GM13976 (cell line): Measurements from ENCODE around the gene HECTD1.
"Not testable (repeated sequence)": the region's sequence is repeated elsewhere in the genome, so short reads cannot be mapped to it uniquely, and the experiment has no call there.

Source experiments
- DNase-seq: peaks from one replicate; pipeline ENCODE4 v3.0.0; 2012; ENCODE audit warnings: low spot score
- CTCF ChIP-seq: IDR thresholded peaks from 2 replicates; pipeline ENCODE4 v1.5.1; 2012; ENCODE audit warnings: borderline replicate concordance, mild to moderate bottlenecking; ENCODE audit not compliant: insufficient read depth; ENCODE audit errors: extremely low read depth, missing control alignments, control extremely low read depth
- in situ Hi-C: fragments of 300-500 bp; cut with MboI; formaldehyde crosslinking; loops from one replicate; pipeline ENCODE4 v1.12.0; 2022; ENCODE audit warnings: low sequenced_read_pairs, mixed read lengths, inconsistent platforms; ENCODE audit not compliant: unreplicated experiment

The HECTD1 gene

GRCh38 chr14:31207755-31208545, at the start of gene HECTD1:
TSS of gene HECTD1 (minus strand) at chr14:31207793. CDS start at chr14:31205936, 1,857 bp downstream.
- peak; percentile 89 for TF ChIP-seq CTCF
- in situ Hi-C loops, result no loop called here
- DNase-seq, result peak; percentile 93

GRCh38 chr14:31257244-31257553, 49.6 kb upstream of the HECTD1 start:
- DNase-seq, result no peak
- in situ Hi-C loops, result no loop called here
- TF ChIP-seq CTCF, result no peak

- no peak for DNase-seq
- no peak for TF ChIP-seq CTCF
- in situ Hi-C loops, result no loop called here
Observed at GRCh38 chr14:31256534-31257243, 49.1 kb upstream of the HECTD1 start.

GRCh38 chr14:31255918-31256317, 48.3 kb upstream of the HECTD1 start:
- DNase-seq, in situ Hi-C loops: not testable (repeated sequence)

GRCh38 chr14:31255286-31255685, 47.7 kb upstream of the HECTD1 start:
- no peak for DNase-seq
- in situ Hi-C loops, result no loop called here
- no peak for TF ChIP-seq CTCF

GRCh38 chr14:31253746-31254471, 46.3 kb upstream of the HECTD1 start:
- DNase-seq, result no peak
- no peak for TF ChIP-seq CTCF
- in situ Hi-C loops, result no loop called here

- in situ Hi-C loops, result no loop called here
- DNase-seq, result no peak
Observed at GRCh38 chr14:31252865-31253264, 45.3 kb upstream of the HECTD1 start.

More at GRCh38 chr14:31252865-31253264, 45.3 kb upstream of the HECTD1 start:
- no peak for TF ChIP-seq CTCF
